Measurements from ENCODE around the gene OSBPL9.
A peak's percentile ranks its signal among the peaks of the same experiment; 100 is the strongest.

The OSBPL9 gene

DNA sequence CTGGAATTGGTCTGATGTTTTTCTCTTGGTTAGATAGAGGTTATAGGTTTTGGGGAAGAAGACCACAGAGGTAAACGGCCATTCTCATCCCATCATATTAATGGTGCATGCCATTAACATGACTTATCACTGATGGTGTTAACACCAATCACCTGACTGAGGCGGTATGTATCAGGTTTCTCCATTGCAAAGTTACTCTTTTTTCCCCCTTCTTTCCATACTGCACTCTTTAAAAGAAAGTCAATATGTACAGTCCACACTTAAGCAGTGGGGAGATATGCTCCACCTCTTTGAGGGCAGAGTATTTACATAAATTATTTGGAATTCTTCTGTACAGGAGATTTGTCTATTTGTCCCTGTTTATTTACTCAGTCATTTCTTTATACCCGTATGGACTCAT lies 35.7 kb upstream of the OSBPL9 start:
- peaks cover under 1% of the 10 kb centered on the region; the same call in 1 of the 2 replicates for H3K4me1 ChIP-seq (ENCODE audit: control insufficient read depth, insufficient read depth, low read length)
- ChIA-PET POLR2A (no interaction called here), CTCF (no interaction called here)
- H3K4me3 ChIP-seq (ENCODE audit: low read depth, low read length), result no peak overlapping the region
- no peaks in the 10 kb centered on the region for H3K36me3 ChIP-seq (ENCODE audit: control insufficient read depth in 2 of 2, insufficient read depth in 1 of 2, low read length in 2 of 2)
- TF ChIP-seq ZBTB17 (tag by site-specific recombination; IDR thresholded peaks at IDR 0.05) (no peak), ZBTB20 (tag by site-specific recombination; IDR thresholded peaks at IDR 0.05) (no peak), ZNF221 (tag by site-specific recombination; IDR thresholded peaks at IDR 0.05; ENCODE audit: borderline replicate concordance) (no peak), ZNF391 (tag by site-specific recombination; IDR thresholded peaks at IDR 0.05; ENCODE audit: borderline replicate concordance, low read depth) (no peak), SP7 (tag by site-specific recombination; IDR thresholded peaks at IDR 0.05) (no peak), GLIS2 (tag by site-specific recombination; IDR thresholded peaks at IDR 0.05) (no peak), ZNF48 (tag by site-specific recombination; IDR thresholded peaks at IDR 0.05) (no peak), KLF1 (tag by site-specific recombination; IDR thresholded peaks at IDR 0.05) (no peak), SALL2 (tag by site-specific recombination; IDR thresholded peaks at IDR 0.05; ENCODE audit: borderline replicate concordance) (no peak), ZNF112 (tag by site-specific recombination; IDR thresholded peaks at IDR 0.05) (no peak), ZNF133 (tag by site-specific recombination; IDR thresholded peaks at IDR 0.05) (no peak), KLF16 (tag by site-specific recombination; IDR thresholded peaks at IDR 0.05) (no peak), ZNF239 (tag by site-specific recombination; IDR thresholded peaks at IDR 0.05) (no peak), ZNF561 (tag by site-specific recombination; IDR thresholded peaks at IDR 0.05; ENCODE audit: borderline replicate concordance) (no peak), ZNF544 (tag by site-specific recombination; IDR thresholded peaks at IDR 0.05) (no peak)
- TF ChIP-seq, protein P1, sequence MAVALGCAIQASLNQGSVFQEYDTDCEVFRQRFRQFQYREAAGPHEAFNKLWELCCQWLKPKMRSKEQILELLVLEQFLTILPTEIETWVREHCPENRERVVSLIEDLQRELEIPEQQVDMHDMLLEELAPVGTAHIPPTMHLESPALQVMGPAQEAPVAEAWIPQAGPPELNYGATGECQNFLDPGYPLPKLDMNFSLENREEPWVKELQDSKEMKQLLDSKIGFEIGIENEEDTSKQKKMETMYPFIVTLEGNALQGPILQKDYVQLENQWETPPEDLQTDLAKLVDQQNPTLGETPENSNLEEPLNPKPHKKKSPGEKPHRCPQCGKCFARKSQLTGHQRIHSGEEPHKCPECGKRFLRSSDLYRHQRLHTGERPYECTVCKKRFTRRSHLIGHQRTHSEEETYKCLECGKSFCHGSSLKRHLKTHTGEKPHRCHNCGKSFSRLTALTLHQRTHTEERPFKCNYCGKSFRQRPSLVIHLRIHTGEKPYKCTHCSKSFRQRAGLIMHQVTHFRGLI (tag by site-specific recombination; IDR thresholded peaks at IDR 0.05), result no peak
- TF ChIP-seq, protein P2, sequence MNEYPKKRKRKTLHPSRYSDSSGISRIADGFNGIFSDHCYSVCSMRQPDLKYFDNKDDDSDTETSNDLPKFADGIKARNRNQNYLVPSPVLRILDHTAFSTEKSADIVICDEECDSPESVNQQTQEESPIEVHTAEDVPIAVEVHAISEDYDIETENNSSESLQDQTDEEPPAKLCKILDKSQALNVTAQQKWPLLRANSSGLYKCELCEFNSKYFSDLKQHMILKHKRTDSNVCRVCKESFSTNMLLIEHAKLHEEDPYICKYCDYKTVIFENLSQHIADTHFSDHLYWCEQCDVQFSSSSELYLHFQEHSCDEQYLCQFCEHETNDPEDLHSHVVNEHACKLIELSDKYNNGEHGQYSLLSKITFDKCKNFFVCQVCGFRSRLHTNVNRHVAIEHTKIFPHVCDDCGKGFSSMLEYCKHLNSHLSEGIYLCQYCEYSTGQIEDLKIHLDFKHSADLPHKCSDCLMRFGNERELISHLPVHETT (tag by site-specific recombination; IDR thresholded peaks at IDR 0.05), result no peak
- TF ChIP-seq, protein P3, sequence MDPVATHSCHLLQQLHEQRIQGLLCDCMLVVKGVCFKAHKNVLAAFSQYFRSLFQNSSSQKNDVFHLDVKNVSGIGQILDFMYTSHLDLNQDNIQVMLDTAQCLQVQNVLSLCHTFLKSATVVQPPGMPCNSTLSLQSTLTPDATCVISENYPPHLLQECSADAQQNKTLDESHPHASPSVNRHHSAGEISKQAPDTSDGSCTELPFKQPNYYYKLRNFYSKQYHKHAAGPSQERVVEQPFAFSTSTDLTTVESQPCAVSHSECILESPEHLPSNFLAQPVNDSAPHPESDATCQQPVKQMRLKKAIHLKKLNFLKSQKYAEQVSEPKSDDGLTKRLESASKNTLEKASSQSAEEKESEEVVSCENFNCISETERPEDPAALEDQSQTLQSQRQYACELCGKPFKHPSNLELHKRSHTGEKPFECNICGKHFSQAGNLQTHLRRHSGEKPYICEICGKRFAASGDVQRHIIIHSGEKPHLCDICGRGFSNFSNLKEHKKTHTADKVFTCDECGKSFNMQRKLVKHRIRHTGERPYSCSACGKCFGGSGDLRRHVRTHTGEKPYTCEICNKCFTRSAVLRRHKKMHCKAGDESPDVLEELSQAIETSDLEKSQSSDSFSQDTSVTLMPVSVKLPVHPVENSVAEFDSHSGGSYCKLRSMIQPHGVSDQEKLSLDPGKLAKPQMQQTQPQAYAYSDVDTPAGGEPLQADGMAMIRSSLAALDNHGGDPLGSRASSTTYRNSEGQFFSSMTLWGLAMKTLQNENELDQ (tag by site-specific recombination; IDR thresholded peaks at IDR 0.05; ENCODE audit: low read depth), result no peak
- no peak overlapping the region for H3K27ac ChIP-seq (ENCODE audit: extremely low read depth, low read depth, low read length)
- H3K9me3 ChIP-seq (ENCODE audit: control insufficient read depth, insufficient read depth, low read depth, low read length), result no peaks in the 10 kb centered on the region

DNA sequence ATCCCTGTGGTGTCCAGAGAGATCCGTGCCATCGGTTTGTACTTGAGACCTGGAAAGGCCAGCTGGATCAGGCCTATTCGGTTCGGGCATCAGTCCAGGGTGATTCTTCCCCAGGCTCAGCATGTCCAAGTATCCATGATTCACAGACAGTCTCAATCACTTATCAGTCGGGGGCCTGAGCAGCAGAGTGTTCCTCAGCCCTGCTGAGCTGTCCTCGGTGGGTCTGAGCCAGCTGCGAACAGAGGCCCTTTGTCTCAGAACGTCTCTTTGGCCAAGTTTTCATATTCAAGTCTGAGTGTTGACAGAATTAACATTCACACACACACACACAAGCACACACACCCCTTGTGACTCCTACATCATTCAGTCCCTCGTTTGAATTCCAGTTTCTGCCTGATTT lies 33.4 kb upstream of the OSBPL9 start:
- ChIA-PET POLR2A (no interaction called here), CTCF (no interaction called here)
- Histone ChIP-seq H3K36me3 (ENCODE audit: control insufficient read depth in 2 of 2, insufficient read depth in 1 of 2, low read length in 2 of 2) (no peaks in the 10 kb centered on the region), H3K27ac (ENCODE audit: extremely low read depth, low read depth, low read length) (no peak overlapping the region), H3K4me3 (ENCODE audit: low read depth, low read length) (no peak overlapping the region), H3K9me3 (ENCODE audit: control insufficient read depth, insufficient read depth, low read depth, low read length) (no peaks in the 10 kb centered on the region), H3K4me1 (ENCODE audit: control insufficient read depth, insufficient read depth, low read length) (no peaks in the 10 kb centered on the region)
- TF ChIP-seq, protein P4, sequence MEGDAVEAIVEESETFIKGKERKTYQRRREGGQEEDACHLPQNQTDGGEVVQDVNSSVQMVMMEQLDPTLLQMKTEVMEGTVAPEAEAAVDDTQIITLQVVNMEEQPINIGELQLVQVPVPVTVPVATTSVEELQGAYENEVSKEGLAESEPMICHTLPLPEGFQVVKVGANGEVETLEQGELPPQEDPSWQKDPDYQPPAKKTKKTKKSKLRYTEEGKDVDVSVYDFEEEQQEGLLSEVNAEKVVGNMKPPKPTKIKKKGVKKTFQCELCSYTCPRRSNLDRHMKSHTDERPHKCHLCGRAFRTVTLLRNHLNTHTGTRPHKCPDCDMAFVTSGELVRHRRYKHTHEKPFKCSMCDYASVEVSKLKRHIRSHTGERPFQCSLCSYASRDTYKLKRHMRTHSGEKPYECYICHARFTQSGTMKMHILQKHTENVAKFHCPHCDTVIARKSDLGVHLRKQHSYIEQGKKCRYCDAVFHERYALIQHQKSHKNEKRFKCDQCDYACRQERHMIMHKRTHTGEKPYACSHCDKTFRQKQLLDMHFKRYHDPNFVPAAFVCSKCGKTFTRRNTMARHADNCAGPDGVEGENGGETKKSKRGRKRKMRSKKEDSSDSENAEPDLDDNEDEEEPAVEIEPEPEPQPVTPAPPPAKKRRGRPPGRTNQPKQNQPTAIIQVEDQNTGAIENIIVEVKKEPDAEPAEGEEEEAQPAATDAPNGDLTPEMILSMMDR (tag by site-specific recombination; IDR thresholded peaks at IDR 0.05), result no peak
- TF ChIP-seq ZBTB1 (tag by site-specific recombination; IDR thresholded peaks at IDR 0.05), result no peak
- no peak for TF ChIP-seq ZNF157 (tag by site-specific recombination; IDR thresholded peaks at IDR 0.05)
- TF ChIP-seq ZNF830 (tag by site-specific recombination; IDR thresholded peaks at IDR 0.05; ENCODE audit: low read depth), result no peak
- TF ChIP-seq ZBTB17 (tag by site-specific recombination; IDR thresholded peaks at IDR 0.05), result peak; percentile 43; the same call in 1 of the 2 replicates

Measured in HEK293 (cell line).